ENCODE results near the gene DGKI.

DNA sequence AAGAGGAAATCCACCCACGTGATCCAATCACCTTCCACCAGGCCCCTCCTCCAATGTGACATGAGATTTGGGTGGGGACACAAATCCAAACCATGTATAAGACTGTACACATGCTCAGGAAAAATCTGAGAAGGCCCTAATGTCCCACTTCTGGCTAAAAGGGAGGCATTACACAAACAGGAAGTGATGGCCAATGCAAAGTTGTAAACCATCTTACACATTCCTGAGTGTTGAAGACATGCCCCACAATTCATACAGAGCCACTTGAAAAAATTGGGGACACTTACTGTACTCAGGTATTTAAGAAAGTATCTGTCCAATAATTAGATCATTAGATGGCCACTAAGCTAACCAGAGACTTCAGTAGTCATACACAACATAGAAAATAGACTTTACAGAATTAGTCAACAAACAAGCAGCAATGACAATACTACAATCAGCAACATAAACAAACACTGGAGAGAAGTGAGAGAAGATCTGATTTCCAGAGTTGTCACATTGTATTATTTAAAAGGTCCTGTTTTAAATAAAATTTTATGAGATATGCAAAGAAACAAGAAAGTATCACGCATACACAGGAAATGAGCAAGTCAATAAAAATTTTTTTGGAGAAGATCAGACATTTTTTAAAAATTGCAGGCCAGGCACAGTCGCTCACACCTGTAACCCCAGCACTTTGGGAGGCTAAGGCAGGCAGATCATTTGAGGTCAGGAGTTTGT lies 143.3 kb downstream of the DGKI start:
- TF ChIP-seq, protein P1, sequence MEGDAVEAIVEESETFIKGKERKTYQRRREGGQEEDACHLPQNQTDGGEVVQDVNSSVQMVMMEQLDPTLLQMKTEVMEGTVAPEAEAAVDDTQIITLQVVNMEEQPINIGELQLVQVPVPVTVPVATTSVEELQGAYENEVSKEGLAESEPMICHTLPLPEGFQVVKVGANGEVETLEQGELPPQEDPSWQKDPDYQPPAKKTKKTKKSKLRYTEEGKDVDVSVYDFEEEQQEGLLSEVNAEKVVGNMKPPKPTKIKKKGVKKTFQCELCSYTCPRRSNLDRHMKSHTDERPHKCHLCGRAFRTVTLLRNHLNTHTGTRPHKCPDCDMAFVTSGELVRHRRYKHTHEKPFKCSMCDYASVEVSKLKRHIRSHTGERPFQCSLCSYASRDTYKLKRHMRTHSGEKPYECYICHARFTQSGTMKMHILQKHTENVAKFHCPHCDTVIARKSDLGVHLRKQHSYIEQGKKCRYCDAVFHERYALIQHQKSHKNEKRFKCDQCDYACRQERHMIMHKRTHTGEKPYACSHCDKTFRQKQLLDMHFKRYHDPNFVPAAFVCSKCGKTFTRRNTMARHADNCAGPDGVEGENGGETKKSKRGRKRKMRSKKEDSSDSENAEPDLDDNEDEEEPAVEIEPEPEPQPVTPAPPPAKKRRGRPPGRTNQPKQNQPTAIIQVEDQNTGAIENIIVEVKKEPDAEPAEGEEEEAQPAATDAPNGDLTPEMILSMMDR (IDR thresholded peaks at IDR 0.05): no peak
- TF ChIP-seq POLR2A (IDR thresholded peaks at IDR 0.05) (no peak), POLR2AphosphoS5 (IDR thresholded peaks at IDR 0.05) (no peak), EP300 (IDR thresholded peaks at IDR 0.05) (no peak)

Measured in suprapubic skin (tissue), 4 donors.